H1 (cell line): ENCODE results near the gene FLT1.

Source experiments
- BCL11A ChIP-seq, 2 experiments: IDR thresholded peaks; one replicate each; pipeline ENCODE4 v1.6.1; 2011; ENCODE audit warnings: low read depth in 2 of 2, low read length in 2 of 2, mild to moderate bottlenecking in 2 of 2
- CTCF ChIP-seq, 3 experiments: IDR thresholded peaks; 1 replicate in 2 of 3; 2 replicates in 1 of 3; pipeline versions ENCODE4 v1.5.1 to v1.6.1; 2011; ENCODE audit warnings: low read length in 3 of 3, mild to moderate bottlenecking in 3 of 3, inconsistent platforms in 2 of 3, low read depth in 1 of 3, moderate library complexity in 1 of 3; ENCODE audit not compliant: insufficient read depth in 1 of 3; ENCODE audit errors: control extremely low read depth in 1 of 3
- EGR1 ChIP-seq: IDR thresholded peaks from 2 replicates; pipeline ENCODE4 v1.6.1; 2011; ENCODE audit warnings: low read depth, low read length, borderline replicate concordance
- EP300 ChIP-seq, 2 experiments: IDR thresholded peaks; 1 replicate in 1 of 2; 2 replicates in 1 of 2; pipeline ENCODE4 v1.6.1; 2011 to 2012; ENCODE audit warnings: low read depth in 2 of 2, low read length in 2 of 2, mild to moderate bottlenecking in 2 of 2, borderline replicate concordance in 1 of 2, inconsistent platforms in 1 of 2, moderate library complexity in 1 of 2
- GTF2F1 ChIP-seq: IDR thresholded peaks from 2 replicates; pipeline ENCODE4 v1.6.1; 2012; ENCODE audit warnings: low read depth, low read length, improper control_type of control experiment, borderline replicate concordance
- JUN ChIP-seq: IDR thresholded peaks from 2 replicates; pipeline ENCODE4 v1.6.1; 2011; ENCODE audit warnings: low read depth, mild to moderate bottlenecking, improper control_type of control experiment, low read length
- POLR2A ChIP-seq, 2 experiments: IDR thresholded peaks; 1 replicate in 1 of 2; 2 replicates in 1 of 2; pipeline ENCODE4 v1.6.1; 2011; ENCODE audit warnings: low read depth in 2 of 2, low read length in 2 of 2, mild to moderate bottlenecking in 2 of 2; ENCODE audit errors: control extremely low read depth in 1 of 2
- RFX5 ChIP-seq: IDR thresholded peaks from 2 replicates; pipeline ENCODE4 v1.6.1; 2011; ENCODE audit warnings: low read depth, low read length, improper control_type of control experiment, borderline replicate concordance
- TAF1 ChIP-seq: IDR thresholded peaks from 2 replicates; pipeline ENCODE4 v1.6.1; 2011; ENCODE audit warnings: mild to moderate bottlenecking, low read depth, low read length
- TF ChIP-seq, protein P1 (sequence below): IDR thresholded peaks from 2 replicates; pipeline ENCODE4 v1.6.1; 2012; ENCODE audit warnings: inconsistent platforms
- TF ChIP-seq, protein P2 (sequence below): IDR thresholded peaks from 2 replicates; pipeline ENCODE4 v1.6.1; 2011; ENCODE audit warnings: low read length, improper control_type of control experiment

DNA sequence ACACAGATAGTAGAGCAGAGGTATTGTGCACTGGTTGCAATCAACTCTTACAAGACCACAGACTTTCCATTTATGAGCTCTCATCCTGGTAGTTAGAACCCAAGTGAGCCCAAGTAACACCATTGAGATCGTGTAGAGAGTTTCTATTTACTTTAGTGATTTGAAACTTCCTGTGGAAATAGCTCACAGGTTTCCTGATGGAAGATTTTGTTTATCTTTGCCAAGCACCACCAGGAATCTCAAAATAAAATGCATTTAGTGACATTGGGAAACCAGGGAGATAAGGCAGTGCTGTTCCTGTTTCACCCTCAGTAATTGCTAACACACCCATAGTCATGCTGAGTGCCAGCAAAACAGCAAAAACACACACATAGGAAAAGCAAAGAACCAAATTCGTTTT is 102.5 kb downstream of the FLT1 start:
- TF ChIP-seq, protein P1, sequence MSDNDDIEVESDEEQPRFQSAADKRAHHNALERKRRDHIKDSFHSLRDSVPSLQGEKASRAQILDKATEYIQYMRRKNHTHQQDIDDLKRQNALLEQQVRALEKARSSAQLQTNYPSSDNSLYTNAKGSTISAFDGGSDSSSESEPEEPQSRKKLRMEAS, result no peak
- no peak for TF ChIP-seq EP300 (IDR thresholded peaks at IDR 0.05; ENCODE audit: borderline replicate concordance in 1 of 2, low read depth in 2 of 2, low read length in 2 of 2)
- TF ChIP-seq GTF2F1, result no peak
- TF ChIP-seq POLR2A (IDR thresholded peaks at IDR 0.05; ENCODE audit: control extremely low read depth in 1 of 2, low read depth in 2 of 2, low read length in 2 of 2), result no peak
- no peak for TF ChIP-seq CTCF (IDR thresholded peaks at IDR 0.05; ENCODE audit: control extremely low read depth in 1 of 3, insufficient read depth in 1 of 3, low read depth in 1 of 3, low read length in 3 of 3)
- TF ChIP-seq JUN, result no peak
- TF ChIP-seq EGR1, result no peak
- TF ChIP-seq TAF1, result no peak
- TF ChIP-seq RFX5, result no peak
- TF ChIP-seq BCL11A (IDR thresholded peaks at IDR 0.05; ENCODE audit: low read depth in 2 of 2, low read length in 2 of 2), result no peak
- TF ChIP-seq, protein P2, sequence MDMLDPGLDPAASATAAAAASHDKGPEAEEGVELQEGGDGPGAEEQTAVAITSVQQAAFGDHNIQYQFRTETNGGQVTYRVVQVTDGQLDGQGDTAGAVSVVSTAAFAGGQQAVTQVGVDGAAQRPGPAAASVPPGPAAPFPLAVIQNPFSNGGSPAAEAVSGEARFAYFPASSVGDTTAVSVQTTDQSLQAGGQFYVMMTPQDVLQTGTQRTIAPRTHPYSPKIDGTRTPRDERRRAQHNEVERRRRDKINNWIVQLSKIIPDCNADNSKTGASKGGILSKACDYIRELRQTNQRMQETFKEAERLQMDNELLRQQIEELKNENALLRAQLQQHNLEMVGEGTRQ, result no peak
